Hippocampal formation (tissue), 2 donors: ENCODE data around the gene CDH13.

Experiments
- DNase-seq, 2 donors: peaks; one replicate each; lab custom pipeline; 2025; lab: John Stamatoyannopoulos, UW

The CDH13 gene

DNA sequence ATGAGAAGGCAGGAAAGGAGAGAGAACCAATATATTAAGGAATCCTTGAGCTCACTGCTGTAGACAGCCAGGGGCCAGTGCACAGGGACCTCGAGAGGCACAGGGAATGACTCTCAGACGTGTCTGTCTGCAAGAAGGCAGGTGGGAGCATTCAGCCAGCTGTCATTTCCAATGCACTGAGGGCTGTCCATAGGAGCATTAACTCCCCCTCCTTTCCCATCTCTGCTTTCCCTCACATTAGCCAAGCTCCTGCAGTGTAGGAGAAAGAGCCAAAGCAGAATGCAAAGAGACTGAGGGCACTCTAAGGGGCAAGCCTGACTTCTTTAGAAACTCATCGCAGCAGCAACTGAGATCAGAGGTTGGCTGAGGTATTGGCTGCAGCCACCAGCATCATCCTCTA is 218.3 kb downstream of the CDH13 start:
- DNase-seq, result no peak

DNA sequence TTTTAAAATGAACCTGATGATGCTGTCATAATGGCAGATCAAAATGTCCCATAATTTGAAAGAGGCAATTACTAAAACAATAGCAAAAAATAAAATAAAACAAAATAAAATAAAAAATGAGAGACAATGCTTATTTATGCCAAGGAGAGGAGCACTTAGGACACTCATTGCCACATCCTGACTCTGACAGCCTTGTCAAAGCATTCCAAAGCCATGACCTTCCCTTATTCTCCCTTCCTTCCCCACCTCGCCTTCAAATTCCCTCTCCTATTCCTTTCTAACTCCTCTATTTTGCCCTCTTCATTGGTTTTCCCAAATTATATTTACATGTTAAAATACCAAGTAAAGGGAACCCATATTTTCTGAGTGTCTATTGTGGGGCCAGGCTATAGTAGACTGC is 220.0 kb downstream of the CDH13 start:
- DNase-seq, result no peak

DNA sequence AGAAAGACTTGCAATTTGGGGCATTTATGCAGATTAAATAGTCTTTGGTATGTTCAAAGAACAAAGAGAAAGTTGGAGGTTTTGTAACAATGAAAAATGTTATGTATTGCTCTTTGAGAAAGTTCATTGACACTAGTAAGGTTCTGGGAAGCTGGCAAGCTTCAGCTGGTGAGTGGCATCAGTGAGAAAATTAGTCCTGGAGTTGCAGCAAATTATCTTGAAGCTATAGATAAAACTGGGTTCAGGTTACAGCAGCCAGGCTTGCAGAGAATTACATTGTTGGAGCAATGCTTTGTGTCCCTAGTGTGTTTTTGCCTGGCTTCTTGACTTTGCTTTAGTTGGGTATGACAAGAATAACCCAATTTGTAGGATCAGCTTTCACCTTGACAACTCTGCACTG is 221.2 kb downstream of the CDH13 start:
- no peak for DNase-seq

DNA sequence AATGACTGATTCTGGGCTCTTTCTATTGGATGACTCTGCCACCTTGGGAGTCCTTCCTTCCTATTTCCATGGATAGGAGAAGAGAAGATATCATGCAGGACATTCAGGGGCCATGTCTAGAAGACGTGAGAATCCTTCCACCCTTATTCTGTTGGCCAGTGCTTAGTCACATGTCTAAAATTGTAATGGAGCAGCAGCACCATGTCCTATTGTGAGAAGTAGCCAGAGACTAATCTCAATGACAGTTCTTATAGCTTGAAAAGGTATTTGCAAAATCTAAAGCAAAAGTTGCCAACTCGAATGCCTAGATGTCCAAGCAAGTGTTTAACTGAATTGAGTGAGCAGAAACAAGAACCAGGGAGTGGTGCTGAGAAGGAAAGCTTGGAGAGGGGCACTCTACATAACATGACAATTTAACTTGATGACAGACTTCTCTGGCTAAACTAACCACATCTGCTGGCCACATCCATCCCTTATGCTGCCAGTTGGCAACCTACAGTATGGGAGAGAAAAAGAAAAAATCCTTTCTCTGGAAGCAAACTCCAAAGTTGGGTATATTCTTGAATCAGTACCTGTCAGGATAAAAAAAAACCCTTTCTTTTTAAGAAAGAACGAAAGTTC is 225.7 kb downstream of the CDH13 start:
- DNase-seq, result no peak

DNA sequence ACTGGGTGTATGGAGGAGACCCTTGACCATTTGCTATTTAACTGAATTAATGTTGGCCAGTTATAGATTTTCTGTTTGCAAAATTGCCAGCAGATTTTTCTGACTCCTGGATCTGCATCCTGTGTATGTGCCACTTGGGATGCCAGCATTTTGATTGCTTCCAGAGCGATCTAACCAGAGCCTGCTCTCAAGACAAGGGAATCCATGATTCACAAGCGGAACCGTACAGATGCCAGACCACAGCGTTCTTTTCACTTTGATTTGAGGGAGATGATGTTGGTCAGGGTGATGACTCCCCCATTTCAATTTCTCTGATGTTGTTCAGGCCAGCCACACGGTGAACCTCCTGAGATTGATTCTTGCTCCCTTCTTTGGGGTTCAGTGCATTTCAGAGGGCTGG is 228.7 kb downstream of the CDH13 start:
- DNase-seq, result no peak

DNA sequence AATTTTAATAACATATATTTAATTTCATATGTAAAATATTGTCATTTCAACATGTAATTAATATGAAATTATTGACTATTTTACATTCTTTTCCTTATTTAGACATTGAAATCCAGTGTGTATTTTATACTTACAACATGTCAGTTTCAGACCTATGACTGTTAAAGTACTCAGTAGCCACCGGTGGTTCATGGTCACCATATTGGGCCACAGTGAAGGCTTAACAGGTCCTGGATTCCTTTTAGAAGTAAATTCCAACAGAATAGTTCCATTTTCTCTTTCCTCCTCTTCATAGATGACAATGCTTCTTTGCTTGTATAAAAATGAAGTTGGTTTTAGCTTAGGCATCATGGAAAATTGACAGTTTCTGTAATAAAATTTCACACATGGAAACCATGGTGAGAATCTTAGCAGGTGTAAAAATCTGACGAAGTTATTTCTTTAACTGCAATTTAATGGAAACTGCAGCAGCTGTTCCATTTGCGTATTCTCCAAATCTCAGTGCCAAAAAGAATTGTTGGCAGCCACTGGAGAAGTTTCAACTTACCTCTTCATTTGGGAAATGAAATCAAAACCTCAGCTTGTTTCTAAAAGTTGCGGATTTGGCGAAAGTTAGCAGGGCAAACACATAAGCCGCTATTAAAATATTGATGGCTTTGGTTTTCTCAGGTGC is 231.1 kb downstream of the CDH13 start:
- no peak for DNase-seq

DNA sequence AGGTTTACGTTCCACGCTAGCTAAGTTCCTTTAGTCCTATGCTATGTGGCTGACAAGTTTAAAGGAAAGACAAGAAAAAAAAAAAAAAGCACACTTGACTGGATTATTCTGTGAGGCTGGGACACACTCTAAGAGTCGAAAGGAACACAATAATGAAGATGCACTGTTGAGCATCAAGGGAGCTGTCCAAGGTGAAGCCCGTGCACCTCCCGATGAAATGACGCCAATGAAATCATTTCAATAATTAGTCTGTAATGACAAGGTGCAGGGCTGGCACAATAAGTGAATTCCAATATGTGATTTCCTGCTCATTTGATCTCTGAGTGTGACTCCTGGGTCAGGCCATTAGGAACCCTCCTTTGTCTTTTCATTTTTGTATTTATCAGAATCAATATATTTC is 232.9 kb downstream of the CDH13 start:
- no peak for DNase-seq

DNA sequence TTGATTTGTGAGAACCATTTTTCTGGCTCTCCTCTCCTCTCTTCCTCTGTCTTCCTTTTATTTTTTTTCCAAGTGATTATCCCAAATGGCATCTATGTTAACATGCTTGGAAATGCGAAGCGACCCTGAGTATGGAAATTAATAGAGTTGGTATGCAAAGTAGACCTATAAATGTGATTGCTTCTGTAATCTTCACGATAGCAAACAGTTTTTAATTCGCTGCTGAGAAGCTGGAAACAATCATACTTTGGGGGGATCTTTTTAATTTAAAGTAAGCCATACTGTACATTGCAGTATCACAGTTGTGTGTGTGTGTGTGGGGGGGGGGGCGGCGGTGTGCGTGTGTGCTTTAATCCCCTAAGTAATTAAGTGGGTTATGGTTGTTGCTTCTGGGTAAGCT is 233.3 kb downstream of the CDH13 start:
- DNase-seq, result no peak

DNA sequence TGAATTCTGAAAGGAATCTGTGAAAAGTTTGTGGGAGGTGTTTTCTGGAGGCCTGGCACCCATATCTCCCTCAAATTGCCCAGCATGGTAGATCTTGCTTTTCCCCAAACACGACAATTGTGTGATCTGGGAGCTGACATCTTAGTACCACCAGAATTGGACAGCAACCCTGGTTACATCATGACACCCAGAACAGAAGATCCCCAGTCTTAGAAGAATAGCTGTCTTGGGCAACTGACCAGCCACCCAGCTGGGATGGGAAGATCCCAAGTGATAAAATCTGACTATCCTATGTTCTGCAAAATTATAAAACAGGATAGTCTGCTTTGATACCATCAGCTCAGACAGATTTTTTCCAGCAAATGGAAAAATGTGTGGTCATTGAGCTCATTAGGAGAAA is 235.3 kb downstream of the CDH13 start:
- no peak for DNase-seq

DNA sequence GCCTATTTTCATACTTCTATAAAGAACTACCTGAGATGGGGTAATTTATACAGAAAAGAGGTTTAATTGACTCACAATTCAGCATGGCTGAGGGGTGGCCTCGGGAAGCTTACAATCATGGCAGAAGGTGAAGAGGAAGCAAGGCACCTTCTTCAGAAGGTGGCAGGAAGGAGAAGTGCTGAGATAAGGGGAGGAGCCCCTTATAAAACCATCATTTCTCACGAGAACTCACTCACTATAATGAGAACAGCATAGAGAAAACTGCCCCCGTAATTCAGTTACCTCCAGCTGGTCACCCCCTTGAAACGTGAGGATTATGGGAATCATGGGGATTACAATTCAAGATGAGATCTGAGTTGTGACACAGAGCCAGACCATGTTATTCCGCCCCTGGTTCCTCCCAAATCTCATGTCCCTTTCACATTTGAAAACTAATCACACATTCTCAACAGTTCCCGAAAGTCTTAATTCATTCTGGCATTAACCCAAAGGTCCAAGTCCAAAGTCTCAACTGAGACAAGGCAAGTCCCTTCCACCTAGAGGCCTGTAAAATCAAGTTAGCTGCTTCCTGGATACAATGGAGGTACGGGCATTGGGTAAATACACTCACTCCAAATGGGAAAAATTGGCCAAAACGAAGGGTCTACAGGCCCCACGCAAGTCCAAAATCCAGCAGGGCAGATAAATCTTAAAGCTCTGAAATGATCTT is 237.7 kb downstream of the CDH13 start:
- no peak for DNase-seq

DNA sequence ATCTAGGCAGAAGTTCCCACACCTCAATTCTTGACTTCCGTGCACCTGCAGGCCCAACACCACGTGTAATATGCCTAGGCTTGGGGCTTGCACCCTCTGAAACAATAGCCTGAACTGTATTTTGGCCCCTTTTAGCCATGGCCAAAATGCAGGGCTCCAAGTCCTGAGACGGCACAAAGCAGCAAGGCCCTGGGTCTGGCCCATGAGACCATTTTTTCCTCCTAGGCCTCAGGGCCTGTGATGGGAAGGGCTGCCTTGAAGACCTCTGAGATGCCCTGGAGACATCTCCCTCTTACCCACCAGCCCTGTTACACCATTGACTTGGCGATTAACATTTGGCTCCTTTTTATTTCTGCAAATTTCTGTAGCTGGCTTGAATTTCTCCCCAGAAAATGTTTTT is 238.6 kb downstream of the CDH13 start:
- DNase-seq, result no peak

DNA sequence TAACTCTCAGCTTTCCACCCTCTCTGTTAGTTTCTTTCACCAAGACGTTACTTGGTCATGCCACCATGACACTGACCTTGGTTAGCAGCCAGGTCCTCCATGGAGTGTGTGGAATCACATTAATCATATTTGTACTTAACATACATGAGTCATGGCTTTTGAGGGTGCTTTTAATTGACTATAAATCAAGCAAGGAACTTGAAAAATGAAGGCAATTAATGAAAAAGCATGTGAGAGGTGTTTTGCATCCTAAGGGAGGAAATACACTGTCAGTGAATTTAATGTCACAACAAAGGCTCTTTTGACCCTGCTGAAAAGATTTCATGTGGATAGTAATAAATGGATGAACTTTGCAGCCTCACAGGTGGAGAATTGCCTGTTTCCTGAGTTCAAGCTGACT is 240.7 kb downstream of the CDH13 start:
- no peak for DNase-seq

DNA sequence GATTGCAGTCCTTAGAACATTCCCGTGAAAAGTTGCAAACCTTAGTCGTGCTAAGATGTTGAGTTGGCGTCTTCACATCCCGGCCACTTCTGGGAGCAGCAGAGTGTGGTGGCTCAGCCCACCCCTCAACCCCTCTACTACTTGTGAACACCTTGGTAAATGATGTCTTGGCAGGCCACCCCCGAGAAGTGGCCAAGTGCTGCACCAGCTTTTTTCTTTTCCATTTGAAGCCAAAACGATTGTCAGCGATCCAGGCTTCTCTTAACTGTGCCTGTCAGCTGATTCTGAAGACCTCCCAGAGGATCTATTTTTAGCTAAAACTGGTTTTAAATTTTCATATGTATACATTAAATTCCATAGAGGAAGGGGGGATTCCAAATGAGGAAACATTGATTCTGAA is 247.5 kb downstream of the CDH13 start:
- DNase-seq, result no peak

DNA sequence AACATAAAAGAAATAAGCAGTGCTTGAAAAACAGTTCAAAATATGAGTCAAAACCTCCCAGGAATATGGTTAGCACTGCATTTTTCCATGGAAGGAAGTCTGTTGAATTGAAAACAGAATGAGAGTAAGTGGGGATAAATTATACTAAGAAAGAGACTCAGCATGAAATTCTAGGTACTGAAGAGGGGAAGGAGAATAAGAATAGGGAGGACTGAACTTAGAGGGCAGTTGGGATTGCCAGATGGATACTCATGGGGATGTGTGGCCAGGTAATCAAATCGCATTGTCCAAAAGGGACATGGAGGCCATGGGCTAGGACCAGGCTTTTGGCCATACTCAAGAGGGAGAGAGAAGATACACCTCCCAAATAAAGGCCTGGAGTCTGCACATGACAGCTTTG is 247.9 kb downstream of the CDH13 start:
- no peak for DNase-seq

DNA sequence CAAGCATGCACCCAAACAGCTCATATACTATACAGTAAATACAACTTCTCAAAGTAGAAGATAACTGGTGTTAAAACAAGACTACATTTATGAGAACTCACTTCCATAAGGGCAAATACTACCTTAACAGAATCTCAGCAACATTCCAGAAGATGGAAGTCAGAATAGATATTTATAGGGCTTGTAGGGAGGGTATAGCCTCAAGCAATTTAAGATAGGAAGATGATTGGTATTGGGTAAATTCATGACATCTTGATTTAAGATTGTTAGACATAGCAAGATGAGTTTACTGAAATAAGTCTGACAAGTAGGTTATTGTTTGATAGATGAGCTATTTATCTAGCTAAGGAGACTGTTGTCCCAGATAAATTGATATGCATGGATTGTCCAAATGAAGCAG is 250.2 kb downstream of the CDH13 start:
- DNase-seq, result no peak

DNA sequence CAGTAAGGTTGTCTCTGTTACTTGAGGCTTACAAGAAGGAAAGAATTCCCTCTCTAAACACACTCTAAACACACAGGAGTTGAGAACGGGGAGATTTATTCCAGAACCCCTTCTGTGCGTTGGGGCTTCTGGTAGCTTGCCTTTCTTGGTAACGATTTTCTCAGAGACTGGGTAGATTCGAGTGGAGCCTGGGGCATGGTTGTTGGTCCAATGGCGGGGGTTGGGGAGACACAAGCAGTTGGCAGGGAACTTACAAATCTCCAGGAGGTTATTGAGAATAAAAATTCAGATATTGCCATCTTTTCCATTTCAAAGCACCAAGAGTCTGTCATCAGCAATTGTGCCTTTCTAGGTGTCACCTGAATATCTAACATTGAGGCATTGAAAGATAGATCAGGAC is 251.7 kb downstream of the CDH13 start:
- no peak for DNase-seq

DNA sequence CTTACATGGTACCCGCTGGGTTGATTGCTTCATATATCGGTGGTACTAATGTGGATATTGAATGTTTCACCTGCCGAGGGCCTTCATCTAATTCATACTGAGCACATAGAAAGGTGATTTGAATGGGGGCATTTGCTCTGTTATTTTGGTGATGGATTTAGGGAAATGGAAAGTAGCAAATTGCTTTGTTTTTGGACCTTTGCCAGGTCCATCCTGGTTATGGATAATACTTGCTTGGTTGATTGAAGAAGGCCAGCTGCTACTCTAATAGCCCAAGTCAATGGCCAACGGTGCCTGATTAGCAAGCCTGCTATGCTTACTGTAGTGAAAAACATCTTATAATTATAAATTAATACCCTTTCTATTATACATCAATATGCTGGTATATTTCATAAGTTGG is 253.6 kb downstream of the CDH13 start:
- DNase-seq, result no peak

DNA sequence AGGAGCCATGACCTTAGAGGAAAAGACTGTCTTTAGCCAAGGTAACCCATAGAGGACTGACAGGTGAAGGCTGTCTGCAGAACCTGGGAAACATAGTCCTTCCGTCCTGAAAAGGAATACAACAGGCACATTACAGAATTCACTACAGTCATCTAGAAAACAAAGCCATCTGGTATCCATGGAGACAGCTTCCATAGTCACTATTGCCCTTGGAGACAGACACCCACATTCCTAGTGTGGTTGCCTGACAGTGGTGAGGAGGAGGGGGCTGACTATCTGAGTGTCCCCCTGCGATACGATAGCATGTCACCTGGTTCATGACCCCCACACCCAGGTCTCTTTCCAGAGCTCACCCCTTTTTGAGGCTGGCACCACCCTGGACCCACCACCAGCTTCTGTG is 254.7 kb downstream of the CDH13 start:
- DNase-seq, result no peak

DNA sequence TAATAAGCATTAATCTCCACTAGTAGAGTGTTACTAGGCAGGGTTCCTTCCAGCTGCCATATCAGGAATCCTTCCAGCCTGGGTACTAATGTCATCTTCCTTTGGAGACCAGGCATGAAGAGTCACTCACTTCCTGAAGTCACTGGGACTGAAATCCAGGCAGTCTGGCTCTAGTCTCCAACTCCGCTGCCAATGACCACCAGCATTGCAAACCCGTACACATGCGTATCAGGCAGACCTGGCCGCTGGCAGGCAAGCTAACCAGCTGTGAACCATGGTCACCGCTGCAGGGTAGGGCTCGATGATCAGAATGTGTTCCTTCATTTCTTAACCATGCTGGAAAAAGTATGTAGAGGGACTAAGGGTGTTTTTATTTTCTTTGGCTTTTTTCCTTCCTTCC is 255.5 kb downstream of the CDH13 start:
- no peak for DNase-seq

DNA sequence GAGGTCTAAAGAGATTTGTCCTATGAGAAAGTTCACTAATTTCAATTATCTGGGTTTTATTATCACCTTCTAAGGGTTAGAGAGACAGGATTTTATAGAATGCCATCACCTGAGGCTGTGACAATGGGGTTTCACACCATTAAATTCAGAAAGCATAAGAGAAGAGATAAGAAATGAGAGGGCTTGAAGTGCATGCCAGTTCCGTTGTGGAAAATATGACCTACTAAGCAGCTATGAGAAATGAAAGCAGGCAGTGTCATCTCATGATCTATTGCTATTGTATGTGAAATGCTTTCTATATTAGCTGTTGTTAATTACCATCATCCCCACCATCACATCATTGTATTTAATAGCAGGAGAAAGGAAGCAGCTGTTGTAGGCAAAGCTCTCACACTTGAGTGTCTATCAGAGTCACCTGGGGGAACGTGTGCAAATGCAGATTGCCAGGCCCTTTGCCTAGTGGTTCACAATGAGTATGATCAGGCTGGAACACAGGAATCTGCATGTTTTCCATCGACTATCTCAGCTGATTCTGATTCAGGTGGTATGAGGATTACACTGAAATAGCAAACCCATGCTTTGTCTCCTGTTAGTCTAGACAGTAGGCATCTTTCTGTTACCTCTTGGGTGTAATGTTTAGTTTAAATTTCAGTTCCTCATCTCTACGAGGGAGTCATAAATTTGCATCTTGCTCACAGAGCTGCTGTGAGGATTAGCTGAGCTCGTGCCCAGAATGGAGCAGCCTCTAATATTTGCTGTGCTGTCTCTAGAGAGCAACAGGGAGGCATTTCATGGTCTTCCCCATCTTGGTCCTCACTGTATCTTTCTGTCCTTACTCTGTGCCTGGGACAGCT is 256.4 kb downstream of the CDH13 start:
- no peak for DNase-seq

DNA sequence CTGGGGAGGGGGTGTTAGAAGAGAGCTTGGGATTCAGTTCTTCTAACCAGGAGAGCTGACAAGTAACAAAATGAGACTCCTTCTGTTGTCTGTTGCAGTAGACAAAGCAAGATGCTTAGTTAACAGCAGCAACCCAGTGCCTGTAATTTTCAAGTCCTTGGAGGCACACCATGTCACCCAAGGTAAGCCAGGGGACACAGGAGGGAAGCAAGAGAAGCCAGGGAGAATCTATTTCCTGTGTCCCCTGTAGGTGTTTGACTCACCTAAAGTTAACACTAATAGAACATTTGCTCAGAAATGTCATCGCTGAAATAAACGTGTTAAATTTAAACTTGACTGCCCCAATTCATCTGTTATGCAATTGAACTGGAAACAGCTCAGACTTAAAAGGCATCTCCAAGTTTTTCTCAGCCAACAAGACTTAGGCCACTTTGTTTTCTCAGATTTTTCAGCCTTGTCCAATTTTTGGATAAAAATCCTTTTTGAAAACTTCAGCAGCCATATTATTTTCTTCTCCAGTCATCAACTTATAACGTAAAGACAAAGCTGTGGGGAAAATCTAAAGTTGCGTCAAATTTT is 257.6 kb downstream of the CDH13 start:
- no peak for DNase-seq

DNA sequence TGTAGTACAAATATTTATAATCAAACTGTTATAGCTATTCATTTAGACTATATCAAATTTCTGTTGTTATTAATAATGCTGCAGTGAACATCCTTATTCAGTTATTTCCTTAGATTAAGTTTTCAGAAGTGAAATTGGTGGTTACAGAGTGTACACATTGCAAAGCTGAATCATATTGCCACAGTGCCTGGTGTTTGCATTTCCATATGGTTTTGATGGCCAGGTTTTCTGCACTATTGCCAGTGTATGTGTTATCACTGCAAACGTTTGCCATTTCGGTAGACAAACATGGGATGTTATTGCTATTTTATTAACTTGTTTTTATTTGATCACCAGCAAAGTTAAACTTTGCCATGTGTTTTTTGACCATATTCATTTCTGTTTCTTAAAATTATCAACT is 259.4 kb downstream of the CDH13 start:
- no peak for DNase-seq
